K562 (cell line): Measurements from ENCODE around the gene OCSTAMP. TPM values are rescaled to one million over a fixed set of nuclear protein-coding genes. Genes with fewer than 3 reads are reported as not detected.

Experiments used
- JUN ChIP-seq, 2 experiments: sonication (generic) in 1 of 2; formaldehyde crosslinking in 1 of 2; IDR thresholded peaks; 2 replicates each; pipeline versions ENCODE4 v1.6.1 to v1.8.0; 2012 to 2022; ENCODE audit warnings: borderline replicate concordance in 2 of 2, mild to moderate bottlenecking in 2 of 2, improper control_type of control experiment in 1 of 2, low read depth in 1 of 2, low read length in 1 of 2, missing genetic modification reagents in 1 of 2
- MGA ChIP-seq: fragments of 450-650 bp; IDR thresholded peaks from 2 replicates; pipeline ENCODE4 v1.6.1; 2016; ENCODE audit warnings: mild to moderate bottlenecking, moderate library complexity
- RBM15 ChIP-seq: fragments of 200-400 bp; formaldehyde crosslinking; IDR thresholded peaks from 2 replicates; pipeline ENCODE4 v1.6.1; 2018; ENCODE audit warnings: mild to moderate bottlenecking, low read length, moderate library complexity; ENCODE audit not compliant: insufficient read depth
- ZNF354B ChIP-seq: fragments of 250-450 bp; sonication (Bioruptor Pico); IDR thresholded peaks from 2 replicates; pipeline ENCODE4 v1.4.0; 2020
- polyA plus RNA-seq, 8 experiments: library from polyadenylated mRNA; depleted of rRNA in 4 of 8; stranded (reverse) in 5 of 8; unstranded in 3 of 8; fragments of >200 nt; fragmentation: Nextera tagmentation in 2 of 8; fragmentation: Illumina TruSeq in 1 of 8; extraction: Ambion mirVana in 2 of 8; extraction: Trizol in 1 of 8; gene quantifications; 2 replicates each; pipeline versions ENCODE4 v1.2.1 to v1.2.3, GENCODE V29; 2011 to 2014; ENCODE audit warnings: inconsistent platforms in 1 of 8, missing spikeins in 1 of 8
- total RNA-seq, 7 experiments: library from RNA; depleted of rRNA in 6 of 7; stranded (reverse); fragments of >200 nt in 6 of 7; fragmentation: Illumina TruSeq in 2 of 7; extraction: Trizol in 2 of 7; gene quantifications; 2 replicates each; pipeline versions ENCODE4 v1.2.1 to v1.2.3, GENCODE V29; 2011 to 2021; ENCODE audit warnings: low replicate concordance in 1 of 7

OCSTAMP gene
- total and polyA plus RNA-seq, 9 of the 15 experiments (the other 6 are each of a cell fraction or from before 2014, with no cell fraction given), result not detected

DNA sequence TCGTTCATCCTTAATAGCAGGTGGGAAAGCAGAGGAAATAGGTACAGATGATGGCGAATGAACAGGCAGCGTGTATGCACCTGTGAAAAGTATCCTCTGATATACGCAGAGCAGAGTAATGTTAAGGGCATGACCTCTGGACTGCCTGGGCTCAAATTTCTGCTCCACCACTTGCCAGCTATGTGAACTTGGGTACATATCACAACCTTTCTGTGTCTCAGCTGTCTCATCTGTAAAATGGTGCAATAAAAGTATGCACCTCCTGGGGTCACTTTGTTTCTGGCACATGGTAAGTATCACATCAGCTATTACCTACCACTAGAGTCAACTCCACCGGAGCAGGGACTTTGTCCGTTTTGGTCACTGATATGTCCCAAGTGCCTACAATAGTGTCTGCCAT is 2.5 kb downstream of the OCSTAMP start (continued):
- TF ChIP-seq MGA (no peak), RBM15 (no peak), JUN (IDR thresholded peaks at IDR 0.05; ENCODE audit: borderline replicate concordance, low read depth, low read length) (no peak), JUN (CRISPR knock-in tag; IDR thresholded peaks at IDR 0.05; ENCODE audit: borderline replicate concordance) (no peak), ZNF354B (CRISPR knock-in tag) (no peak)
- TF ChIP-seq, all 486 proteins: peak for 0
